ENCODE data around the gene CA9. TPM values are rescaled to one million over a fixed set of nuclear protein-coding genes. Genes with fewer than 3 reads are reported as not detected.

CA9 gene
- total and polyA plus RNA-seq, 12 donors = 0.20 to 13.2 (median 0.62) TPM; not detected in 6

DNA sequence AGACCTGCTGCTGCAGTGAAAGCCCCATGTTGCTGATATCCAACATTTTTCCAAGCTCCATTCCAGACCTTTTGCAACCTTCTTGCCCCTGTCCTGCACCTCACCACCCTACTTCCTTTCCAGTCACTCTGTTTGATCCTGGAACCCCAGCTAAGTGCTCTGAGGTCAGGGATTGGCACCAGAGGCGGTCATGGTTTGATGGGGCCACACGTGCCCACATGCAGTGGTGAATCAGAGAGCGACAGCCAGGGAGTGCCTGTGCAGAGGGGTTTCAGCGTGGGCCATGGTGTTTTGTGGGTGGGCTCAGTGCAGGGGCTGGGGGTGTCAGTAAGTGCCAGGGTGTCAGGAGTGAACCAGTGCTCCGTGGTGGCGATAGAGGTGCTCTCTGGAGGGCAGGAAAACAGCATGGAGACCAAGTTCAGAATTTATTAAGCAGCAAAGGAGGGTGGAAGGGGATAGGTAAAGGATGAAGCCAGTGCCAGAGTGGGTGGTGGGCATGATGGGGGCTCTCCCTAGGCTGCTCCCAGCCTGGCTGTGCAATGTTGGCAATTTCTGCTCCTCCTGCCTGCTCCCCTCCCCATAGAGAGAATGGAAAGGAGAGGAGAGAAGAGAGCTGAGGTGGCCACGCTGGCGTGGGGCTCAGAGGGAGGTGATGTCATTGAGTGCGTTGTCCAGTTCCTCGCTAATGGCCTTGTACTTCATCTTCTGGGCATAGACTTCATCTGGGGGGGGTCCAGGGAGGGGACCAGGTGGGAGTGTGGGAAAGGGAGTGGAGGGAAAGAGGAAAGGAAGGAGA lies 9.0 kb downstream of the CA9 start:
- DNase-seq = no peak
- WGBS, 2 donors = 87 to 89% methylated on average over 10 of the region's 10 CpGs

GRCh38 chr9:35683323-35683722 lies 9.6 kb downstream of the CA9 start:
- H3K27me3 ChIP-seq = no peaks in the 10 kb centered on the region
- no peaks in the 10 kb centered on the region for H3K9me3 ChIP-seq
- ATAC-seq (no peak), DNase-seq (no peak)
- intact Hi-C loops (cut with DNase I) = no loop called here
- H3K27ac ChIP-seq = peak overlapping the region in 1 of 10 donors; percentile 21
- peaks cover 0 to 58% (median 33%) of the 10 kb centered on the region in 9 donors for H3K36me3 ChIP-seq
- peaks cover 9 to 49% (median 24%) of the 10 kb centered on the region in 9 donors for H3K4me1 ChIP-seq
- H3K4me3 ChIP-seq = no peak overlapping the region
- WGBS, 2 donors = 65 to 69% methylated on average over 2 of the region's 2 CpGs
- no peak for TF ChIP-seq CTCF (IDR thresholded peaks at IDR 0.05)

More for the DNA sequence above, 9.0 kb downstream of the CA9 start:
- H3K27me3 ChIP-seq = no peaks in the 10 kb centered on the region
- H3K9me3 ChIP-seq = no peaks in the 10 kb centered on the region
- TF ChIP-seq CTCF (IDR thresholded peaks at IDR 0.05) = no peak
- H3K36me3 ChIP-seq = peaks cover 0 to 57% (median 33%) of the 10 kb centered on the region in 9 donors
- no peak overlapping the region for H3K4me3 ChIP-seq
- ATAC-seq = no peak
- no peak overlapping the region for H3K27ac ChIP-seq
- H3K4me1 ChIP-seq = peaks cover 9 to 43% (median 21%) of the 10 kb centered on the region in 9 donors
- intact Hi-C loops (cut with DNase I) = no loop called here

DNA sequence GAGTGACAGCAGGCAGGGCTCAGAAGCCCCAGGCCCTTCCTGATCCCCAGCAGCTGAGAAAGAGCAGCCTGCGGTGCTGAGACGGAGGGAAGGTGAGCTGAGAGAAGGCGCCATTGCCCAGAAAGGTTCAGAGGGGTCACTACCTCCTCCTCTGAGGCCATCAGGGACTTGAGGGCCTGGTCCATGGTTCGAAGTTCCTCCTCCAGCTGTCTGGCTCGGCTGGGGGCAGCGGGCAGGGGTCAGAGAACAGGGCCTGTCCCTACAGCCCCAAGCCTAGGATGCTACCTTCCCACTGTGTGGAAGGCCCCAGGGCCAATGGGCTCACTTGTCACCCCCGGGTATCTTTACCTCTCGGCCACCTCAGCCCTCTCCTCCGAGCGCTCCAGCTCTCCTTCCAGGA lies 11.2 kb downstream of the CA9 start:
- TF ChIP-seq CTCF (IDR thresholded peaks at IDR 0.05) = no peak
- Histone ChIP-seq H3K27ac (peak overlapping the region in 6 of 10 donors; percentile 40 to 100 (median 98)), H3K36me3 (peaks cover 0 to 58% (median 33%) of the 10 kb centered on the region in 9 donors), H3K27me3 (peaks cover 0 to 6% (median 0%) of the 10 kb centered on the region in 7 donors), H3K4me3 (no peak overlapping the region), H3K4me1 (peaks cover 9 to 59% (median 37%) of the 10 kb centered on the region in 9 donors), H3K9me3 (no peaks in the 10 kb centered on the region)
- no peak for DNase-seq
- ATAC-seq = no peak
- WGBS, 2 donors = 90 to 94% methylated on average over 10 of the region's 10 CpGs
- intact Hi-C loops (cut with DNase I) = no loop called here

DNA sequence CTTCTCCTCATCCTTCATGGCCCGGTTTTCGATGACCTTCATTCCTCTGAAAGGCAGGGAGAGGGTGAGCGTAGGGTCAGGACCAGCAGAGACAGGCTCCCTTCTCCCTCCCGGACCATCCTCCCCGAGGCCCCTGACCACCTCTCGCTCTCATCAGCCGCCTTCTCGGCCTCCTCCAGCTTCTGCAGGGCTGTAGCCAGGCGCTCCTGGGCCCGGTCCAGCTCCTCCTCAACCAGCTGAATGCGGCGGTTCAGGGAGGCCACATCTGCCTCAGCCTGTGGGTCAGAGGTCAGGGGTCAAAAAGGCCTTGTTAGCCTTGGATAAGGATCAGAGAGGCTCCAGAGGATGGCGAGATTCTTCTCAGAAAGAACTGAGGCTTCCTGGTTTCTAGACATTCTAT lies 11.8 kb downstream of the CA9 start:
- Histone ChIP-seq H3K4me1 (peaks cover 9 to 64% (median 42%) of the 10 kb centered on the region in 9 donors), H3K9me3 (no peaks in the 10 kb centered on the region), H3K27me3 (peaks cover 0 to 8% (median 0%) of the 10 kb centered on the region in 7 donors), H3K27ac (peak overlapping the region in 9 of 10 donors; percentile 27 to 100 (median 97)), H3K36me3 (peaks cover 0 to 58% (median 33%) of the 10 kb centered on the region in 9 donors), H3K4me3 (peak overlapping the region in 3 of 10 donors; percentile 2 to 10 (median 3))
- no peak for DNase-seq
- intact Hi-C loops (cut with DNase I) = no loop called here
- TF ChIP-seq CTCF (IDR thresholded peaks at IDR 0.05) = no peak
- no peak for ATAC-seq
- WGBS, 2 donors = 63 to 72% methylated on average over 13 of the region's 13 CpGs

All from heart right ventricle (tissue), 16 donors.